NT2/D1 (cell line): ENCODE results near the gene MCL1.
"Not testable (repeated sequence)": the region's sequence is repeated elsewhere in the genome, so short reads cannot be mapped to it uniquely, and the experiment has no call there.

Source experiments
- DNase-seq: peaks from one replicate; pipeline ENCODE4 v3.0.0-alpha.2; 2011; ENCODE audit warnings: low read depth, low spot score
- H3K27me3 ChIP-seq: 2 replicates; pipeline ENCODE4 v1.6.0; 2011; ENCODE audit warnings: mild to moderate bottlenecking; ENCODE audit not compliant: insufficient read length, insufficient read depth
- H3K36me3 ChIP-seq: 2 replicates; pipeline ENCODE4 v1.6.1; 2011; ENCODE audit warnings: mild to moderate bottlenecking, low read length, mixed read lengths; ENCODE audit not compliant: insufficient read depth, insufficient read length
- H3K4me1 ChIP-seq: 2 replicates; pipeline ENCODE4 v1.5.1; 2011; ENCODE audit not compliant: insufficient read depth, insufficient read length
- H3K4me3 ChIP-seq: 2 replicates; pipeline ENCODE4 v1.5.1; 2011; ENCODE audit warnings: low read depth; ENCODE audit not compliant: insufficient read length
- H3K9ac ChIP-seq: 2 replicates; pipeline ENCODE4 v1.6.0; 2011; ENCODE audit warnings: low read depth; ENCODE audit not compliant: insufficient read length
- H3K9me3 ChIP-seq: 2 replicates; pipeline ENCODE4 v1.5.1; 2011; ENCODE audit warnings: mild to moderate bottlenecking, low read length; ENCODE audit not compliant: insufficient read depth
- SUZ12 ChIP-seq: IDR thresholded peaks from 2 replicates; pipeline ENCODE4 v1.6.1; 2011; ENCODE audit not compliant: insufficient read length, insufficient read depth; ENCODE audit errors: extremely low read depth
- YY1 ChIP-seq: IDR thresholded peaks from 2 replicates; pipeline ENCODE4 v1.6.1; 2011; ENCODE audit not compliant: insufficient read length, insufficient read depth
- ZNF274 ChIP-seq: IDR thresholded peaks from 2 replicates; pipeline ENCODE4 v1.6.1; 2011; ENCODE audit warnings: mild to moderate bottlenecking, low read depth, low read length

The MCL1 gene

DNA sequence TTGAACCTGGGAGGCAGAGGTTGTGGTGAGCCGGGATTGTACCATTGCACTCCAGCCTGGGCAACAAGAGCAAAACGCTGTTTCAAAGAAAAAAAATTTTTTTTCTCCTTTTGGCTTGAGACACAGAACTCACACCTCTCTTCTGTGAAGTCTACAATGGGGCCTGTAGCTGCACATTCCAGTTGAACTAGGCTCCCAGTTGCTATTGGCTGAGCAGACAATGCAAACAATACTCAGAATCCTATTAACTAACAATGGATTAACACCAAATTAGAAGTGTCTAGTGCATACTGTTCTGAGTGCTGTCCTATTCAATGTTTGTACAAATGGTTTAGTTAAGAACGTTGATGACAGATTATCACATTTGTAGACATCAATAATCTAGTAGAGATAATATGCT, 17.6 kb upstream of the MCL1 start:
- no peak for DNase-seq
- Histone ChIP-seq H3K9me3 (no peaks in the 10 kb centered on the region), H3K27me3 (no peaks in the 10 kb centered on the region), H3K9ac (no peak overlapping the region), H3K4me1 (peaks cover 3% of the 10 kb centered on the region), H3K4me3 (no peak overlapping the region), H3K36me3 (no peaks in the 10 kb centered on the region)
- TF ChIP-seq ZNF274 (no peak), SUZ12 (no peak), YY1 (no peak)

DNA sequence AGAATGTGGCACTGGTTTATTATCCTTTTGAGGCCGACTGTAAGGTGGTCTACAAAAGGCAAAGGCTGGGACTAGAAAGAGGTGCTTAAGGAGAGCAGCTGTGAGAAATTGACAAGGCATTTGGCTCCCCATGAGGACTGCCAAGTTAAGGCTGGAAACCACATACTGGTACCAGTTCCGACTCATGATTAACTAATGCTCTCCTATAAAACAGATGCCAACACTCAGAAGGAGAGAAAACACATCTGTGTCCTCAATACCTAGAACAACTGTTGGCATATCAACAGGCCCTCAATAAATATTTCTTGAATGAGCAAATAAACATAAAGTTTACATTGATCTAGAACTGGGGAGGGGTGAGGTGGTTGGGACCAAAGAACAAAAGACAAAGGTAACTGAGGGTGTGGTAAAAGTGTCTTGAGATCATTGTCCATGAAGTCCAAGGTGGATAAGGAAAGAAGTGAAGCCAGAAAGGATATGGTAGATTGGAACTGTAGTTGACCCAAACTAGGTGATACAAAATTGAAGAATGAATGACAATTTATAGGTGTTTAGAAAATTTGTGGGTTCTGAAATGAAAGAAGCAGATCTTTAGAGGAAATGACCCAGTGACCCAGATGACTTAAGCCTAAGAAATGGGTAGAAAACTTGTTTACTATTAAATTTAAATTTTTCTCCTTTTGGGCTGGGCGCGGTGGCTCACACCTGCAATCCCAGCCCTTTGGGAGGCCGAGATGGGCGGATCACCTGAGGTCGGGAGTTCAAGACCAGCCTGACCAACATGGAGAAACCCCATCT, 16.9 kb upstream of the MCL1 start:
- Histone ChIP-seq H3K4me1 (peaks cover 3% of the 10 kb centered on the region), H3K4me3 (no peak overlapping the region), H3K9ac (no peak overlapping the region), H3K36me3 (no peaks in the 10 kb centered on the region), H3K27me3 (no peaks in the 10 kb centered on the region), H3K9me3 (no peaks in the 10 kb centered on the region)
- no peak for DNase-seq
- TF ChIP-seq SUZ12 (no peak), ZNF274 (no peak), YY1 (no peak)

DNA sequence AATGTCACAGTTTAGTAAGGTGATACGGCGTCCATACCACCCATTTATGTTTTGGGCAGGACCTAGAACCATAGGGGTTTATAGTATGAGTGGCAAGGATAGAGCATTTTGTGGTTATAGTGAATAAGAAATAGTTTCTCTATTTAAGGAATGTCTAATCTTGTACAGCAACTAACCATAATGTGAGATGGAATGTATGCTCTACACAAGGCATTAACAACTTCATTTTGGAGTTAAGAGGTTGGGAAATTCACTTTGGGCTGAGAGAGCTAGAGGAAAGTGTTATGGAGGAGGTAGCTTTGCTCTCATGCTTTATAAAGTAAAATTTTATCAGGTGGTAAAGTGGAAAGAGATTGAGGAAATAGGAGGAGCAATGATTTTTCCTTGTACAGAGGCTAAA, 3.0 kb upstream of the MCL1 start:
- Histone ChIP-seq H3K4me3 (no peak overlapping the region), H3K36me3 (peaks cover 17% of the 10 kb centered on the region), H3K9ac (no peak overlapping the region), H3K27me3 (no peaks in the 10 kb centered on the region), H3K9me3 (no peaks in the 10 kb centered on the region), H3K4me1 (no peaks in the 10 kb centered on the region)
- no peak for DNase-seq
- no peak for TF ChIP-seq SUZ12

DNA sequence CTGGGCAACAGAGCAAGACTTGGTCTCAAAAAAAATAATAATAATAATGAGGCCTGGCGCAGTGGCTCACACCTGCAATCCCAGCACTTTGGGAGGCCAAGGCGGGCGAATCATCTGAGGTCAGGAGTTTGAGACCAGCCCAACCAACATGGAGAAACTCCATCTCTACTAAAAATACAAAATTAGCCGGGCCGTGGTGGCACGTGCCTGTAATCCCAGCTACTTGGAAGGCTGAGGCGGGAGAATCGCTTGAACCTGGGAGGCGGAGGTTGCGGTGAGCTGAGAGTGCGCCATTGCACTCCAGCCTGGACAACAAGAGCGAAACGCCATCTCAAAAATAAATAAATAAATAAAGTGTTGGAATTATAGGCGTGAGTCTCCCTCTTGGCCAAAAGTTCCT, 2.6 kb upstream of the MCL1 start:
- peaks cover 21% of the 10 kb centered on the region for H3K36me3 ChIP-seq
- H3K27me3 ChIP-seq, H3K4me1 ChIP-seq, H3K9ac ChIP-seq, H3K4me3 ChIP-seq, H3K9me3 ChIP-seq, DNase-seq: not testable (repeated sequence)

DNA sequence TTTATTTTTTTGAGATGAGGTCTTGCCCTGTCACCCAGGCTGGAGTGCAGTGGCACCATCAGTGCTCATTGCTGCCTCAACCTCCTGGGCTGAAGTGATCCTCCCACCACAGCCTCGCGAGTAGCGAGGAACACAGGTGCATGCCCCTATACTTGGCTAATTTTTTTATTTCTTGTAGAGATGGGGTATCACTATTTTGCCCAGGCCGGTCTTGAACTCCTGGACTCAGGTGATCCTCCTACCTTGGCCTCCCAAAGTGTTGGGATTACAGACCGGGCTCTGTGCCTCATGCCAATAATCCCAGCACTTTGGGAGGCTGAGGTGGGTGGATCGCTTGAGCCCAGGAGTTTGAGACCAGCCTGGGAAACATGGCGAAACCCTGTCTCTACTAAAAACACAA, 2.0 kb upstream of the MCL1 start:
- H3K27me3 ChIP-seq, H3K9me3 ChIP-seq, H3K4me3 ChIP-seq, H3K4me1 ChIP-seq, H3K9ac ChIP-seq, DNase-seq: not testable (repeated sequence)
- peaks cover 26% of the 10 kb centered on the region for H3K36me3 ChIP-seq

DNA sequence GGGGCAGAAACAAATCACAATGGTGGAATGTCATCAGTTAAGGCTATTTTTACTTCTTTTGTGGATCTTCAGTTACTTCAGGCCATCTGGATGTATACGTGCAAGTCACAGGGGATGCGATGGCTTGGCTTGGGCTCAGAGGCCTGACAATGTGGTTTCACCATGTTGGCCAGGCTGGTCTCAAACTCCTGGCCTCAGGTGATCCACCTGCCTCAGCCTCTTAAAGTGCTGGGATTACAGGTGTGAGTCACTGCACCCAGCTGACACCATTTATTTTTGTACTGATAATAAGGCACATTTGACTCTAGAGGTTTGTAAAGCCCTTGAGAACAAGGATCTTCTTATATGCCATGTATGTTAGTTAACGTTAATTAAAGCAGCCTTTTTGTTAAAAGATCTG, 1.6 kb upstream of the MCL1 start:
- H3K4me1 ChIP-seq, H3K27me3 ChIP-seq, DNase-seq, H3K4me3 ChIP-seq, H3K9ac ChIP-seq, H3K9me3 ChIP-seq: not testable (repeated sequence)
- H3K36me3 ChIP-seq = peaks cover 31% of the 10 kb centered on the region

DNA sequence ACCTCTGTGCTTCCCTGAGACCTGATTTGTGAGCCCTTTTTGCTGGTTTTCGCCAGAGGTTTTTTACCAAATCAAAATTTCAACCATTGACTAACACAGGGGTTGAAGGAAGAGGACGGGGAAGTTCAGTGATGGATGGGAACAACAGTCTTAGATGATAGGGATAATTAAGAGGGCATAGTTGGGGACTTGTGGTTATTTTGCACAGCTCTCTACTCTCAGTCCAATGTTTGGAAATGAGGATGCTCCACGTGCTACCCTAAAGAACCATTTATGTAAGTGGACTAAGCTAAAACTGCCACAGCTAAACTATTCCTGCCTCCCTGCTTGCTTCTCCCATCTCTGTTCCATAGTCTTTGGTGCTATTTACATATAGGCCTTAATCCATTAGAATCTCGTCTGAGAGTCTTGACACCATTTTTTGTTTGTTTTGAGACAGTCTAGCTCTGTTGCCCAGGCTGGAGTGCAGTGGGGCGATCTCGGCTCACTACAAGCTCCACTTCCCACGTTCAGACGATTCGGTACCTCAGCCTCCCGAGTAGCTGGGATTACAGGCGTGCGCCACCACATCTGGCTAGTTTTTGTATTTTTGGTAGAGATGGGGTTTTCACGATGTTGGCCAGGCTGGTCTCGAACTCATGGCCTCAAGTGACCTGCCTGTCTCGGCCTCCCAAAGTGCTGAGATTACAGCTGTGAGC, 684 bp upstream of the MCL1 start:
- DNase-seq = no peak
- Histone ChIP-seq H3K27me3 (no peaks in the 10 kb centered on the region), H3K4me3 (peak overlapping the region; percentile 45), H3K9me3 (no peaks in the 10 kb centered on the region), H3K9ac (peak overlapping the region; percentile 76), H3K4me1 (no peaks in the 10 kb centered on the region), H3K36me3 (peaks cover 39% of the 10 kb centered on the region)
- TF ChIP-seq SUZ12 (no peak), ZNF274 (no peak), YY1 (no peak)
